ENCODE measurements around the gene MYL12A. TPM values are rescaled to one million over a fixed set of nuclear protein-coding genes. Genes with fewer than 3 reads are reported as not detected.

Gene MYL12A
- total and polyA plus RNA-seq, 2 of the 13 experiments (the other 11 are each of a cell fraction or from before 2014, with no cell fraction given): 261 to 277 TPM

GRCh38 chr18:3247240-3248061 is at the start of gene MYL12A (continued):
- peak; percentile 66; the same call in 1 of the 2 replicates for TF ChIP-seq SIX4 (CRISPR knock-in tag; IDR thresholded peaks at IDR 0.05)
- peak; percentile 31; the same call in 1 of the 2 replicates for TF ChIP-seq ZBTB33 (CRISPR knock-in tag; IDR thresholded peaks at IDR 0.05)
- peak; percentile 87 for TF ChIP-seq UBTF (CRISPR knock-in tag; IDR thresholded peaks at IDR 0.05)
- 0 out of 2 replicates have a peak, but pooled peaks have one; percentile 23 for TF ChIP-seq ISL2 (CRISPR knock-in tag; IDR thresholded peaks at IDR 0.05)
- TF ChIP-seq ZNF784 (CRISPR knock-in tag; IDR thresholded peaks at IDR 0.05; ENCODE audit: borderline replicate concordance): no peak
- no peak for TF ChIP-seq HOXA7 (CRISPR knock-in tag; IDR thresholded peaks at IDR 0.05)
- TF ChIP-seq ZNF230 (CRISPR knock-in tag; IDR thresholded peaks at IDR 0.05): 0 out of 2 replicates have a peak, but pooled peaks have one; percentile 32
- peak; percentile 62; the same call in 1 of the 2 replicates for TF ChIP-seq CBFB (CRISPR knock-in tag; IDR thresholded peaks at IDR 0.05)
- peak; percentile 96 for TF ChIP-seq SRF (IDR thresholded peaks at IDR 0.05; ENCODE audit: low read depth, low read length)
- no peak for TF ChIP-seq ZNF672 (CRISPR knock-in tag; IDR thresholded peaks at IDR 0.05)
- TF ChIP-seq WIZ (CRISPR knock-in tag; IDR thresholded peaks at IDR 0.05): no peak
- TF ChIP-seq TCF12 (IDR thresholded peaks at IDR 0.05): no peak
- peak; percentile 76; the same call in 1 of the 2 replicates for TF ChIP-seq TCF12 (CRISPR knock-in tag; IDR thresholded peaks at IDR 0.05)
- no peak for TF ChIP-seq CENPBD1 (CRISPR knock-in tag; IDR thresholded peaks at IDR 0.05; ENCODE audit: borderline replicate concordance, low read depth)
- no peak for TF ChIP-seq MTF1 (CRISPR knock-in tag; IDR thresholded peaks at IDR 0.05)
- no peak for TF ChIP-seq SP1 (IDR thresholded peaks at IDR 0.05)
- peak; percentile 19; the same call in 1 of the 2 replicates for TF ChIP-seq SP1 (CRISPR knock-in tag; IDR thresholded peaks at IDR 0.05)
- TF ChIP-seq ZNF646 (CRISPR knock-in tag; IDR thresholded peaks at IDR 0.05): no peak
